ENCODE measurements around the gene RAB10.
"Not testable (repeated sequence)": the region's sequence is repeated elsewhere in the genome, so short reads cannot be mapped to it uniquely, and the experiment has no call there.

Gene RAB10

DNA sequence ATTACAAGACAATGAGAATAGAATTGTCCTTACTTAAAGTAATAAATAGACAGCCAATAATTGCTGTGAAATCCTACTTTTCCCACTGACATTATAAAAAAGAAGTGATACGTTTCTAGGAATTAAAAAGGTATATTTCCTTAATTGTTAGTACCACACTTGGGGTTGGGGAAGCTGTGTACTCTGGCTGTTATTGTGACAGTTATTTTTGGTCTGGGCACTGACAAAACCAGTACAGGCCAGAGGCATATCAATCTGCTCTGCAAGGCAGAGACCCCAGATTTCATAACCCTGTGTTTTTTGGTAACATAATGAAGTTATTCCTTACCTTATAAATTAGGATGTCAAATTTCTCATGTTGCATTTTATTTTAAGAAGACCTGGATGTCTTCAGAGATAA lies 66.5 kb downstream of the RAB10 start:
- no peak for DNase-seq

DNA sequence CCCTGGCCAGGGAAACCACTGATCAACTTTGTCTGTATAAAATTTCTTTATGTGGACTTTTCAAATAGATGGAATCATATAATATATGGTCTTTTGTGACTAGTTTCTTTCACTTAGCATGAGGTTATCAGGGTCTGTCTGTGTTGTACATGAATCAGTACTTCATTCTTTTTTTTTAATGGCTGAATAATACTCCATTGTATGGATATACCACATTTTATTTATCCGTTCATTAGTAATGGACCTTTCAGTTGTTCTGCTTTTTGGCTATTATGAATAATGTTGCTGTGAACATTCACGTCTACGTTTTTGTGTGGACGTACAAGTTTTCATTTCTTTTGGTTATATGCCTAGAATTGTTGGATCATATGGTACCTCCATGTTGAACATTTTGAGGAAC lies 69.9 kb downstream of the RAB10 start:
- DNase-seq, result no peak

DNA sequence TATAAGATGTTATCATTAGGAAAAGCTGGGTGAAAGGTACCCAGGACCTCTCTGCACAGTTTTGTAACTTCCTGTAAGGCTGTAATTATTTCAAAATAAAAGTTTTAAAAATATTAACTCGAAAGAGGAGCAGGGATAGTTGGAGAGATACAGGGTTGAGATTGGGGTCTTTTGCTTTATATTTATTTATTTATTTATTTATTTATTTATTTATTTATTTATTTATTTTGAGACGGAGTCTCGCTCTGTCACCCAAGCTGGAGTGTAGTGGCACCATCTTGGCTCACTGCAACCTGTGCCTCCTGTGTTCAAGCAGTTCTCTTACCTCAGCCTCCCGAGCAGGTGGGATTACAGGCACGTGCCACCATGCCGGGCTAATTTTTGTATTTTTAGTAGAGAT lies 74.8 kb downstream of the RAB10 start:
- DNase-seq, result not testable (repeated sequence)

GRCh38 chr2:26112201-26112600 lies 78.3 kb downstream of the RAB10 start:
- DNase-seq, result no peak

DNA sequence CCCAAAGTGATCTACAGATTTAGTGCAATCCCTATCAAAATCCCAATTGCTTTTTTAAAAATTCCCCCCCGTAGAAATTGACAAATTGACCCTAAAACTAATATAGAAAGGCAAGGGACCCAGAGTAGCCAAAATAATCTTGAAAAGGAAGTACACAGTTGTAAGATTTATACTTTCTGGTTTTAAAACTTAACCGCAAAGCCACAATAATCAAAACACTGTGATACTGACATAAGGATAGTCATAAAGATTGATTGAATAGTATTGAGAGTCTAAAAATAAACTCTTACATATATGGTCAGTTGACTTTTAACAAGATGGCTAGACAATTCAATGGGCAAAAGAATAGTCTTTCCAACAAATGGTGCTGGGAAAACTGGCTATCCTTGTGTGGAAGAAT lies 80.3 kb downstream of the RAB10 start:
- no peak for DNase-seq

GRCh38 chr2:26118682-26119081 lies 84.8 kb downstream of the RAB10 start:
- DNase-seq, result no peak

DNA sequence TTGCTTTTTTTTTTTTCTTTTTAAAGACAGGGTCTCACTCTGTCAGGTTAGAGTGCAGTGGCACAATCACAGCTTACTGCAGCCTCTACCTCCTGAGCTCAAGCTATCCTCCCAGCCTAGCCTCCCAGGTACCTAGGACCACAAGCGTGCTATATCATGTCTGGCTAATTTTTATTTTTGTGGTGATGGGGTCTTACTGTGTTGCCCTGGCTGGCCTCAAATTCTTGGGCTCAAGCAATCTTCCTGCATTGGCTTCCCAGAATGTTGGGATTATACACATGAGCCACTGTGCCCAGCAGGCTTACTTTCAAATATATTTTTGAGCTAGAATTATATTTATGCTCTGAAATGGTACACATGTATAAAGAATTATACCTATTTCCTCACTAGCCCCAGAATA lies 85.6 kb downstream of the RAB10 start:
- no peak for DNase-seq

DNA sequence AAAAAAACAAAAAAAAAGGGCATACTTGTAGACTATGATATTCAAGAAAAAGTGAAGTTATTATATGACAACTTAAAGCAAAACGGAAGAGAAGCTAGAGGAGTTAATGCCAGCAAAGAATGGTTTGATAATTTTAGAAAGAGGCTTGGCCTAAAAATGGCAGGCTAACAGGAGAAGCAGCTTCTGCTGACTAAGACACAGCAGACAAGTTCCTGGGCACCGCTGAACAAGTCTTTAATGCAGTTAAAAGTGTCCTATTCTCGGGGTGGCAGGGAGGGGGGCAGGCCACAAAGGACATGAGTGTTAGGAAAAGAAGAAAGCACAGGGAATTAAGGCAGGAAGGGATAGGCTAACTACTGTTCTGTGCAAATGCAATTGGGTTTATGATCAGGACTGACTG lies 88.7 kb downstream of the RAB10 start:
- DNase-seq, result no peak

GRCh38 chr2:26123426-26123825 lies 89.5 kb downstream of the RAB10 start:
- DNase-seq, result no peak

- no peak for DNase-seq
Measured at GRCh38 chr2:26126074-26126473, 92.2 kb downstream of the RAB10 start.

GRCh38 chr2:26128176-26128575 lies 94.3 kb downstream of the RAB10 start:
- no peak for DNase-seq

- DNase-seq, result no peak
Measured at GRCh38 chr2:26130763-26131162, 96.9 kb downstream of the RAB10 start.

DNA sequence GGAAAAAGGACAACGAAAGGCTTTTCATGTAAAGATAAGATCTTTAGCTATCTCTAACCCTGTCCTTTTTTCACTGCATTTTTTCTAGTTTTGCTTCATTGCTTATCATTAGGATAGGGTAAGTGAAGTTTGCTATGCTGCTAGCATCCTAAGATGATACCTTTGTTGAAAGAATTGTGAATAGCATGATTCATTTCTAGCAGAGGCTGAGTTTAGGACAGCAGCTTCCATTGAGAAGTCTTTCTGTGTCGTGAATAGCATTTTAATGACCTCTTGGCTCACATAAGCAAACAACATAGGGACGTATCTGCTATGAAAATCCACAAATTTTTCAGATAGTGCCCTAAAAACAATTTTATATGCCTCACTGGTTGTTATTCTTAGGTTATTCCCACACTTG lies 102.6 kb downstream of the RAB10 start:
- no peak for DNase-seq

- peak; percentile 59 for DNase-seq
Measured at GRCh38 chr2:26139269-26140183, 105.6 kb downstream of the RAB10 start.

GRCh38 chr2:26141145-26141769 lies 107.4 kb downstream of the RAB10 start:
- DNase-seq, result no peak

GRCh38 chr2:26144031-26144430 lies 110.1 kb downstream of the RAB10 start:
- no peak for DNase-seq

DNA sequence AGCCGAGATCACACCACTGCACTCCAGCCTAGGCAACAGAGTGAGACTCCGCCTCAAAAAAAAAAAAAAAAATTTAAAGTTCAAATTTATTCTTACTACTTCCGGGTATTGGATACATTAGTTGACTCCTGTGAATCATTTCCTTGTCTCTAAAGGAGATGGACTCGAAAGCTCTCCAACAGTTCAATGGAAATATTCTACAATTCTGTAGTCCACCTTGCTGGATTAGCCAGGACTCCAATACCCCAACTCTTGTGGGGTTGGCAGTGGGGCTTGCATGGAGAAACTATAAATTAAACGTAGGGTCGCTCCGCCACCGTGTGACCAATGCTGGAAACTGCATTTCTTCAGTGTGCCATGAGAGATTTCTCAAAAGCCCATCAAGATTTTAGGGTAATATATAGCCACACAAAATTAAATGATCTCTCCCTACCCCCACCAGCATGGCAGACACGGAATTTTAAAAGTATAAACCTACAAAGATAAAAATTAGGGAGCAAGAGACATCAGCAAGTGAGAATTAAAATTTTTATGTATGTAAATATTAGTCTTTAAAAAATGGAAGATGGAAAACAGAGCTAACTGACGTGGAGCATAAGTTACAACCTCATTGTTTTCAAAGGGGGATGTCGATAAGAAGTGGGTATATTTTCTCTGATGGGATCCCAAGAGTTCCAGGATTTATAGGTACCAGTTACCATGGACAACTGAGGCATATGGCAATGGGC lies 111.2 kb downstream of the RAB10 start:
- peak; percentile 67 for DNase-seq

DNA sequence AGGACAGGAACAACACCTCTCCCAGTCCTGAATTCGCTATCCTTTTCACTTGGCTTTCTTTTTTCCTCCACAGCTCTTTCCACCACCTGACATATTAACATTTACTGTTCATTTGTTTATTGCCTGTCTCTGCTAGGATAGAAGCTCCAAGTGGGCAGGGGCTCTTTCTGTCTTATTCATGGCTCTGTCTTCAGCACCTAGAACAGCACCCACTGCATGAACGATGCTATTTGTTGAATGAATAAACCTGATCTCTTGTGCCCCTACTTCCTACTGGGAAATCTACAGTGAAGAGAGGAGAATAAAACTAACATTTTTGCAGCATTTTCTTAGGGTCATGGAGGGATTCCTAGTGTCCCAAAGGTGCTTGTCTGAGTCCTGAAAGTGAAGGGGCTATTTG lies 114.6 kb downstream of the RAB10 start:
- no peak for DNase-seq

- DNase-seq, result no peak
Measured at GRCh38 chr2:26150243-26150642, 116.4 kb downstream of the RAB10 start.

GRCh38 chr2:26157580-26157979 lies 123.7 kb downstream of the RAB10 start:
- no peak for DNase-seq

DNA sequence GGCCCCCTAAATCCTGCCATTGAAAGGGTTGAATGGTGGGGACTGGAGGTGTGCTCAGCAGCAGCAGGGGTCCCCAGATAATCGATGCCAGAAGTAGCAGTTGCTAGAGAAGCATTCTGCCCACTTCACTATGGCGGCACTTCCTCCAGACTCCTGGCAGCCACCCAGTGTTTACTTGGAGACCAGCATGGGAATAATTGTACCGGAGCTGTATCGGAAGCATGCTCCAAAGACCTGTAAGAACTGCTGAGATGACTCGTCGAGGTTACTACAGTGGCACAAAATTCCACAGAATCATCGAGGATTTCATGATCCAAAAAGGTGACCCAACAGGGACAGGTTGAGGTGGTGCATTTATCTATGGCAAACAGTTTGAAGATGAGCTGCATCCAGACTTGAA lies 128.0 kb downstream of the RAB10 start:
- no peak for DNase-seq

DNA sequence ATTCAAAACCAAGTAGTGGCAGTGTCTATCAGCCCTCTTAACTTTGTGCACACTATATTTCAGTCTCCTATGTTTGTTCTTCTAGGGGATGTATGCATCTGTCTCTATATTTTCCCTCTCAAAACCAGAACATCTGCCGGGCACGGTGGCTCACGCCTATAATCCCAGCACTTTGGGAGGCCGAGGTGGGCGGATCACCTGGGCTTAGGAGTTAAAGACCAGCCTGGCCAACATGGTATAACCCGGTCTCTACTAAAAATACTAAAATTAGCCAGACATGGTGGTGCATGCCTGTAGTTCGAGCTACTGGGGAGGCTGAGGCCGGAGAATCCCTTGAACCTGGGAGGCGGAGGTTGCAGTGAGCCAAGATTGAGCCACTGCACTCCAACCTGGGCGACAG lies 129.1 kb downstream of the RAB10 start:
- no peak for DNase-seq

- DNase-seq, result no peak
Measured at GRCh38 chr2:26164231-26164630, 130.3 kb downstream of the RAB10 start.

Data from NCI-H510A treated with DMSO at 0.1 percent for 48 hours (cell line).